ENCODE measurements around the gene PIERCE2.
A peak's percentile ranks its signal among the peaks of the same experiment; 100 is the strongest.
"Not testable (repeated sequence)": the region's sequence is repeated elsewhere in the genome, so short reads cannot be mapped to it uniquely, and the experiment has no call there.

PIERCE2 gene, protein sequence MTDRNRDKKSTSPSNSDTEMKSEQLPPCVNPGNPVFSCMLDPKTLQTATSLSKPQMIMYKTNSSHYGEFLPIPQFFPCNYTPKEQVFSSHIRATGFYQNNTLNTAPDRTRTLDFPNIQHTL

DNA sequence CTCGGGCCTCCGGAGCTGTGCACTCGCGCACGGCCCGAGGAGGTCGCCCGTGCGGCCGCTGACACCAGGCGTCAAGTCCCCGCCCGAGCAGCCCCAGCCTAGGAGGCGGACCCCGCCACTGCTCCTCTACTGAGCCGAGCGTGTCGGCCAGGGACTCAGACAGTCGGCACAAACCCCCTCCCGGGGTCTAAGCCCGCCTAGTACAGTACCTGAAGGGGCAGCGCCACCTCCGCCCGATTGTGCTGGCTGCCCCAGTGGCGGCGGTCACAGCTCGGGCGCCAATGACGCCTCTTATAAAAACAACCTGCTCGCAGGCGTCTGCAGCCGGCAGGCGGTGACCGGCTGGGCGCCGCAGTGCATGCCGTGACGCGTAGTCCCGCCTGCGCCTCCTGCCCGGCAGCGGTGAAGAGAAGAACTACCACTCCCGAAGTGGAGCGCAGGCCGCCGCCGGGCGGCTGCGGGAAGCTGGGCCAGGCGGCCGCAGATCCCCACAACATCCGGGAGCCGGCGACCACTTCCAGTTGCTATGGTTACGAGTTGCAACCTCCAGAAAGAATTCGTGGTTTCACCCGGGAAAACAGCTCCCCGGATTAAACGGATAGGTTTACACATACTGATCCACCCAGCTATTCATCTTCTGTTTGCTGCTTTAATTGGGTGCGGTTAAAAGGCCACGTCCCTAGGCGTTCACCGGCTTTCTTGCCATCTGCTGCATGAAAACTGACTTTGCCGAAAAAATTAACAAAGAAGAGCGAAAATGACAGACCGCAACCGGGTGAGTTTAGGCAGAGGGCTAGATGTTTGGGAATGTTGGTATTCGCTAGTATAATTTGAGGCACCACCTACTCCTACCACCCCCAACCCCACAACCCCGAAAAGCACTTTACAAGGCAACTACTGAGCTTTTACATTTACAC lies at the start of gene PIERCE2, which contains the start of gene CCPG1:
Gene PIERCE2 (plus strand): TSS at position 484 of the 917 bp plus-strand sequence. CDS start 274 bp downstream, at position 758.
Gene CCPG1 (minus strand): TSS at position 348 of the 917 bp plus-strand sequence. CDS start 18,935 bp downstream, outside the sequence.
- peak; percentile 94 for DNase-seq (ENCODE audit: low read depth)

GRCh38 chr15:55360256-55360655 lies 48.0 kb upstream of the PIERCE2 start:
- DNase-seq (ENCODE audit: low read depth): no peak

DNA sequence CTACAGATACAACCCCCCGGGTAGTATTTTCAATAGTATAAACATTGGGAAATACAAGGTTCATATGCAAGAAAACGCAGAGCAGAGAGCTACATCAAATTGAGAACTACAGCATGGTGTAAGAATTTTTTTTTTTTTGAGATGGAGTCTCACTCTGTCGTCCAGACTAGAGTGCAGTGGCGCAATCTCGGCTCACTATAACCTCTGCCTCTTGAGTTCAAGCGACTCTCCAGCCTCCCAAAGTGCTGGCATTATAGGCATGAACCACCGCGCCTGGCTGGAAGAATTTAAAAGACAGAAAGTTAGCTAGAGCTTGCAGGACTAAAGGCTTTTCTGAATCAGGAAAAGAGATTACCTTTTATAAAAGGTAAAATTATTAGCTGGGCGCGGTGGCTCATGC lies 47.2 kb upstream of the PIERCE2 start:
- DNase-seq (ENCODE audit: low read depth): no peak

GRCh38 chr15:55362641-55363040 lies 45.7 kb upstream of the PIERCE2 start:
- DNase-seq (ENCODE audit: low read depth): no peak

- no peak for DNase-seq (ENCODE audit: low read depth)
Observed at GRCh38 chr15:55366981-55367380, 41.3 kb upstream of the PIERCE2 start.

DNA sequence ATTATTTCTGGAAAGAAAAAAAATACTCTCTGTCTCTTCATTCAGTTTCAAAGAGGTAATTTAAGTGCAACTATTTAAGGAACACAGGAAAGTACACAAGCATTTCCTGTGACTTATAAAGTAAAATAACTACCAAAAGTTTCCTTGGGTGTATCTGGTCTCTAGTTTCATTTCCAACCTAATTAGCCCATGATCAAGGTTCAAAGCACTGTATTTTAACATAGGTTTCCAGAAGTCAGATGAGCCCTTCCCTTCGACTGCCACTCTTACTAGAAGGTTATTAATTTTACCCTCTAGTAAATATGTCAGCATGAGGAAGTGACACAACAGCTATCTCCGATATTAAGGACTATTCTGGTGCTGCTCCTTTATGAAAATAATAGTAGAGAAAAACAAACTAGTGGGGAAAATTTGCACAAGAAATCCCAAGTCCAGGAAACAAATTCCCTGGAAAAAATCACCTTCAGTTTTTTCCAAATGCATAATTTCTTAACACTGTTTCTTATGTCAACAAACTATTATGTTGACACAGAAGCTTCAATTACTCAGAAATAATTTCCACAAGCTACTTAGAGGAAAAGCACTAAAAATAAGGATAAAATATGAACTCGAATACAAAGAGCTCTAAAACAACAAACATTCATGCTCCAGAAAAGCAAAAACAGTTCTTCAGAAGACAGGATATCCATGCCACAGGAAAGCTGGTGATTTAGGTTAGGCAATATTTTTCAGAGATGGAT lies 35.4 kb upstream of the PIERCE2 start:
- DNase-seq (ENCODE audit: low read depth): peak; percentile 3

DNA sequence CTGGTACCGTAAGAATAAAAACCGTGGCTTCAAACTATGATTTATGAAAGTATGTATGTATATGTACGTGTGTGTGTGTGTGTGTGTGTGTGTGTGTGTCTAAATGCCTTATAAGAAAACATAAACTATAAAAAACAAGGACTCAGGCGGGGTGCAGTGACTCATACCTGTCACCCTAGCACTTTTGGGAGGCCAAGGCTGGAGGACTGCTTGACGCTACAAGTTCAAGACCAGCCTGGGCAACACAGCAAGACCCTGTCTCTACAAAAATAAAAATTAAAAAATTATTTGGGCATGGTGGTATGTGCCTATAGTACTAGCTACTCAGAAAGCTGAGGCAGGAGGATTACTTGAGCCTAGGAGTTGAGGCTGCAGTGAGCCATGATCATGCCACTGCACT lies 29.2 kb upstream of the PIERCE2 start:
- DNase-seq (ENCODE audit: low read depth): no peak

- DNase-seq (ENCODE audit: low read depth): no peak
Observed at GRCh38 chr15:55381595-55381994, 26.7 kb upstream of the PIERCE2 start.

GRCh38 chr15:55383687-55384086 lies 24.6 kb upstream of the PIERCE2 start:
- DNase-seq (ENCODE audit: low read depth): no peak

GRCh38 chr15:55387027-55387426 lies 21.3 kb upstream of the PIERCE2 start:
- no peak for DNase-seq (ENCODE audit: low read depth)

GRCh38 chr15:55389264-55389607 lies 19.1 kb upstream of the PIERCE2 start:
- peak; percentile 37 for DNase-seq (ENCODE audit: low read depth)

DNA sequence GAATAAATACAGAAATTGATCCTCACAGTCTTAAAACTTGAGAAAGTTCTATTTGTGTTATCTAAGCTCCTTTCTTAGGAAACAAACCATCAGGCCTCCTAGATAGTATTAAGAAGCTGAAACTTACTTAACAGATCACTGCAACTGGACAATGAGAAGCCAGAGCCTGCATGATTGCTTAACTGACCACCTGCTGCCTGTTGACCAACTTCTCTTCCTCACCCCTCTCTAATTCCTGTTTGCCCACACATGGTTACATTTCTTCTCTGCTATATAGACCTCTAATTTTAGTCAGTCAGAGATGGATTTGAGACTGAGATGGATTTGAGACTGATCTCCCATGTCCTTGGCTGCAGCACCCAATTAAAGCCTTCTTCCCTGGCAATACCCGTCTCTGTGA lies 13.6 kb upstream of the PIERCE2 start:
- DNase-seq (ENCODE audit: low read depth): no peak

DNA sequence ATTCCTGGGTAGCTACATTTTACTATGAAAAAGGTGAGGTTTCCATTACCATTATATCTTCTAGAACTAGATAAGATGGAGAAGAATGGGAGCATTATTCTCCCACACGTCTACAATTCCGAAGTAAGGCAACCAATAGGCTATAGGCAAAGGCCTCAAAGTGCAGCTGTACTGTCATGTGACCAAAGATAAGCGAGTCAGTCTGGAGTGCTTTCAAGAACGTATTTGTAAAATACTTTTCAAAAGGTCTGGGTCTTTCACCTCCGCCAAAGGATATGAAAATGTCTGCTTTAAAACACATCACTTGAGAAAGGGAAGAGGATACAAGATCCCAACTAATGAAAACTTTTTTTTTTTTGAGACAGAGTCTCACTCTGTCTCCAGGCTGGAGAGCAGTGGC lies 10.1 kb upstream of the PIERCE2 start:
- DNase-seq (ENCODE audit: low read depth): no peak

- not testable (repeated sequence) for DNase-seq (ENCODE audit: low read depth)
Observed at GRCh38 chr15:55400050-55400449, 8.2 kb upstream of the PIERCE2 start.

GRCh38 chr15:55401786-55402246 lies 6.5 kb upstream of the PIERCE2 start:
- no peak for DNase-seq (ENCODE audit: low read depth)

- peak; percentile 4 for DNase-seq (ENCODE audit: low read depth)
Observed at GRCh38 chr15:55402707-55403106, 5.6 kb upstream of the PIERCE2 start.

DNA sequence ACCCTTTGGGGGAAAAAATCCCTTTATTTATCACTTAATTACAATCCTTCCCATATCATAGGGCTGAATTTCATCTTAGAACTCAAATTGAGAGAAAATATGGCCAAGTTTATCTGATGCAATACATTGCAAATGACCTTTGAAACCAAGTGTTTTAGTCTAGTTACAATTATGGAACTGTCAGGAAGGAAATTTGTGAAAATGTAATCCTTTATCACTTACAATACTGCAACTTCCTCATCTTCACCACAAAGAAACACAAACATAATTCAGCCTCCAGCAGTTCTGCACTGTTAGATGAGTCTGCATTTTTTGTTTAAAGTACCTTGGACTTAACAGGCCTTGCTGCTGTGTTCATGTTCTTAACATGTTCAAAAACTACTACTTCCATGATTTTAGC lies 4.8 kb upstream of the PIERCE2 start:
- peak; percentile 46 for DNase-seq (ENCODE audit: low read depth)

GRCh38 chr15:55407498-55408011 lies 740 bp upstream of the PIERCE2 start:
- DNase-seq (ENCODE audit: low read depth): no peak

GRCh38 chr15:55408976-55409375 lies 681 bp downstream of the PIERCE2 start:
- not testable (repeated sequence) for DNase-seq (ENCODE audit: low read depth)

GRCh38 chr15:55417678-55418077 lies 9.4 kb downstream of the PIERCE2 start:
- DNase-seq (ENCODE audit: low read depth): not testable (repeated sequence)

GRCh38 chr15:55420171-55420866 lies 12.0 kb downstream of the PIERCE2 start:
- DNase-seq (ENCODE audit: low read depth): no peak

- DNase-seq (ENCODE audit: low read depth): no peak
Observed at GRCh38 chr15:55422089-55422488, 13.8 kb downstream of the PIERCE2 start.

Data from EH (cell line).